Stimulated activated CD4-positive, alpha-beta T cell treated with anti-CD3 and anti-CD28 coated beads, Interleukin-12 subunit alpha, Interleukin-12 subunit beta, amount 100 ng/mL, for 4 hours (primary cell): ENCODE results near the gene HBB.

Experiments used
- DNase-seq: peaks from one replicate; pipeline ENCODE4 v3.0.0-alpha.2; 2020

HBB gene

DNA sequence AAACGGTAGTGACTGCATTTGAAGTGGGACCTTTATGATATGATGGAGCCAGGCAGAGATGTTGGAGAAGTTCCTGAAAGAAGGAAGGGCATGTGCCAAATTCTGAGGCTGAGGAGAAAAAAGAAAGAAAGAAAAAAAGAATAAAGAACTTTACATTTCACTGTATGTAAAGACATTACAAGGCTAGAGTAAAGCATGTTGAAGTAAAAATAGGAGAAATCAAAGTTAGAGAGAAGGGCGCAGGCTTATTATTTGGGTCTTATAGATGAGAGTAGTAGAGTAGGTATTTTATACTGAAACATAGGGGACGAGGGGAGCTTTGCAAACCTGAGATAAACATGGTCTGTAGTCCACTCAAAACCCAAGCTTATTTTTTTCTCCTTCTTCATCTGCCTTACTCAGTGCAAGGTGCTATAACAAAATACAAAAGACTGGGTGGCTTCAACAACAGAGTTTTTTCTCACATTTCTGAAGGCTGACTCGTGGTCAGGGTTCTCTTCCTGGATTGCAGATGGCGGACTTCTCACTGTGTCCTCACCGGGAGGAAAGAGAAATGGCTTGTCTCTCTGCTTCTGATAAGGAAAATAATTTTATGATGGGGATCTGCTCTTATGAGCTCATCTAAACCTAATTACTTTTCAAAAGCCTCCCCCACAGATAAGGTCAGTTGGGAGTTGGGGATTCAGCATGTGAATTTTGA is 20.1 kb upstream of the HBB start:
- DNase-seq: no peak

DNA sequence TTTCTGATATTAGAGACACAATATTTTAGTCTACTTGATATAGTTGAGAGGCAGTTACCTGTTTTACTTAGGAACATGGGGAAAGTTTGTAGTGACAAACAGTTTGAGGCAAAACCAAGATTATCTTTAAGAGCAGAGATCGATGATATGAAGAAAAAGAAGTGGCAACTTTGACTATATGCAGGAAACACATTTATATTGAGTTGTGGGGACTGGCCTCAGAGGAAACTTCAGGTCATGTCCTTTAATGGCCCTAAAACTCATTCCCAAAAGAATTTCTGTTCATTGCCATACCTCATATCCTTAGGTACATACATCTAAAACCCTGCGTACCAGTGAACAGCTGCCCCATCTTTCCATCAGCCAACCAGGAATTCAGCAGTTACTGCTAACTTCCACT is 18.3 kb upstream of the HBB start:
- DNase-seq: no peak

DNA sequence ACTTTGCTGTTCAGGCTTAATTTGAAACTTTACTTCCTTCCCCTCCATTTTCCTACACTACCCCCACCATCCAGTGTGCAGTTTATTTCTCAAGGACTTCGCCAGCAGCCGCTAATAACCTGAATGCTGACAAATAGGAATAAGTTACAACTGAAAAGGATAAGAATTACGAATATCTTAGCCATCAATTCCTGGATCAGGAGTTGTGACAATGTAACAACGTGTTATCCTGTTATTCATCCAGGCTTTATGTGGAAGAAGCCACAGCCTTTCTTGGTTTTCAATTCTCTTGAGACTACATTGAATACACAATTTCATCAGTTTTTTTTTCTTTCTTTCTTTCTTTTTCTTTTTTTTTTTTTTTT is 16.9 kb upstream of the HBB start:
- no peak for DNase-seq

GRCh38 chr11:5242933-5243815 is 16.3 kb upstream of the HBB start:
- no peak for DNase-seq

GRCh38 chr11:5242208-5242607 is 15.3 kb upstream of the HBB start:
- DNase-seq: no peak

GRCh38 chr11:5241458-5241857 is 14.6 kb upstream of the HBB start:
- DNase-seq: no peak

- no peak for DNase-seq
Measured at GRCh38 chr11:5240458-5240857, 13.6 kb upstream of the HBB start.

DNA sequence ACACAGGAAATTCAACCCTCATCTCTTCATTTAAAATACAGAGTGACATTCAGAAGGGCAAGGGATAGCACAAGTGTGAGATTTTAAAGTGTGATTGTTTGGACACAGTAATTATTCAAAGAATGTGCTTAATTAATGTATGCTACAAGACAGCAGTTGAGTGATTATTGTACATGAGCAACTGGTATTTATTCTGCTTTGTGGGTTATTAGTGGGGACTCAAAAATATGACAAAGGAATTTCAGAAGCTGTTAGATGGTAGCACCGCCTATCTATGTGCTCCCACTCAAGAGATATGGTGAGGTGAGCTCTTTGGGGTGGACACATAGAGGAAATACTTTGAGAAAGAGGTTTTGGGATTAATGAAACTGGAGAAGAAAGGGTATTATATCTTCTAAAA is 13.2 kb upstream of the HBB start:
- DNase-seq: no peak

GRCh38 chr11:5239046-5239445 is 12.2 kb upstream of the HBB start:
- no peak for DNase-seq

- DNase-seq: no peak
Measured at GRCh38 chr11:5238486-5238885, 11.6 kb upstream of the HBB start.

DNA sequence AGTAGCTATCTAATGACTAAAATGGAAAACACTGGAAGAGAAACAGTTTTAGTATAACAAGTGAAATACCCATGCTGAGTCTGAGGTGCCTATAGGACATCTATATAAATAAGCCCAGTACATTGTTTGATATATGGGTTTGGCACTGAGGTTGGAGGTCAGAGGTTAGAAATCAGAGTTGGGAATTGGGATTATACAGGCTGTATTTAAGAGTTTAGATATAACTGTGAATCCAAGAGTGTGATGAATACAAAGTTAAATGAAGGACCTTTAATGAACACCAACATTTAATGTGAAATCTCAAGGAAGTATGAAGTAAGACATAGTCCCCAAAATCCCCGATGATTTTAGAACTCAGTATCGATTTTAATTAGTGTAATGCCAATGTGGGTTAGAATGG is 10.5 kb upstream of the HBB start:
- DNase-seq: no peak

DNA sequence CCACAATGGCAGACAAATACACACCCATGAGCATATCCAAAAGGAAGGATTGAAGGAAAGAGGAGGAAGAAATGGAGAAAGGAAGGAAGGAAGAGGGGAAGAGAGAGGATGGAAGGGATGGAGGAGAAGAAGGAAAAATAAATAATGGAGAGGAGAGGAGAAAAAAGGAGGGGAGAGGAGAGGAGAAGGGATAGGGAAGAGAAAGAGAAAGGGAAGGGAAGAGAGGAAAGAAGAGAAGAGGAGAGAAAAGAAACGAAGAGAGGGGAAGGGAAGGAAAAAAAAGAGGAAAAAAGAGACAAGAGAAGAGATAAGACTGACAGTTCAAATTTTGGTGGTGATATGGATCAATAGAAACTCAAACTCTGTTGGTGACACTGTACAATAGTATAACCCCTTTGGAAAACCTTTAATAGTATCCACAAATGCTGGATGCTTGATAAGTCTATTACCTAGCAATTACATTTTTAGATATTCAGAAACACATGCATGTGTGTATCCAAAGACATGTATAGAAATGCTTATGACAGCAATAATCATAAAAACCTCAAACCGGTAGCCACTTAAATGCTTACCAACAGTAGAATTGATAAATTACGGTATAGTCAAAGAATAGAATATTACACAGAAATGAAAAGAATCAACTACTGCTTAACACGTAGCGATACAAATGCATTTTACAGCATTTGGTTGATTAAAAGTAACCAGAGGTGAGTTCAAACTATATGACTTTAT is 8.7 kb upstream of the HBB start:
- no peak for DNase-seq

DNA sequence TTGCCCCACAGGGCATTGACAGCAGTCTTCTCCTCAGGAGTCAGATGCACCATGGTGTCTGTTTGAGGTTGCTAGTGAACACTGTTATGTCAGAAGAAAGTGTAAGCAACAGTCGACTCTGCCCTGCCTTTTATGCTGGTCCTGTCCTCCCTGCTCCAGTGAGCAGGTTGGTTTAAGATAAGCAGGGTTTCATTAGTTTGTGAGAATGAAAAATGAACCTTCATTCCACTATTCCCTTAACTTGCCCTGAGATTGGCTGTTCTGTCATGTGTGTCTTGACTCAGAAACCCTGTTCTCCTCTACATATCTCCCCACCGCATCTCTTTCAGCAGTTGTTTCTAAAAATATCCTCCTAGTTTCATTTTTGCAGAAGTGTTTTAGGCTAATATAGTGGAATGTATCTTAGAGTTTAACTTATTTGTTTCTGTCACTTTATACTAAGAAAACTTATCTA is 7.5 kb upstream of the HBB start, which contains the start of gene HBD:
Gene HBD, minus strand, starts transcription at position 103 of the 454 bp plus-strand sequence. Its CDS starts 50 bp downstream, at position 53.
- DNase-seq: no peak

GRCh38 chr11:5233307-5233706 is 6.4 kb upstream of the HBB start:
- no peak for DNase-seq

- DNase-seq: no peak
Measured at GRCh38 chr11:5232821-5233220, 6.0 kb upstream of the HBB start.

GRCh38 chr11:5232176-5232575 is 5.3 kb upstream of the HBB start:
- DNase-seq: no peak

- no peak for DNase-seq
Measured at GRCh38 chr11:5231111-5231510, 4.2 kb upstream of the HBB start.

GRCh38 chr11:5230266-5230665 is 3.4 kb upstream of the HBB start:
- DNase-seq: no peak

GRCh38 chr11:5229796-5230195 is 2.9 kb upstream of the HBB start:
- DNase-seq: no peak

- DNase-seq: no peak
Measured at GRCh38 chr11:5229356-5229755, 2.5 kb upstream of the HBB start.

GRCh38 chr11:5228124-5228523 is 1.3 kb upstream of the HBB start:
- DNase-seq: no peak

DNA sequence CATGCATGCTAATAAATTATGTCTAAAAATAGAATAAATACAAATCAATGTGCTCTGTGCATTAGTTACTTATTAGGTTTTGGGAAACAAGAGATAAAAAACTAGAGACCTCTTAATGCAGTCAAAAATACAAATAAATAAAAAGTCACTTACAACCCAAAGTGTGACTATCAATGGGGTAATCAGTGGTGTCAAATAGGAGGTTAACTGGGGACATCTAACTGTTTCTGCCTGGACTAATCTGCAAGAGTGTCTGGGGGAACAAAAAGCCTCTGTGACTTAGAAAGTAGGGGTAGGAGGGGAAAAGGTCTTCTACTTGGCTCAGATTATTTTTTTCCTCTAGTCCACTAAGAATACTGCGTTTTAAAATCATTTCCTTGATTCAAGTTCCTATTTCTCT is 810 bp upstream of the HBB start:
- DNase-seq: no peak

DNA sequence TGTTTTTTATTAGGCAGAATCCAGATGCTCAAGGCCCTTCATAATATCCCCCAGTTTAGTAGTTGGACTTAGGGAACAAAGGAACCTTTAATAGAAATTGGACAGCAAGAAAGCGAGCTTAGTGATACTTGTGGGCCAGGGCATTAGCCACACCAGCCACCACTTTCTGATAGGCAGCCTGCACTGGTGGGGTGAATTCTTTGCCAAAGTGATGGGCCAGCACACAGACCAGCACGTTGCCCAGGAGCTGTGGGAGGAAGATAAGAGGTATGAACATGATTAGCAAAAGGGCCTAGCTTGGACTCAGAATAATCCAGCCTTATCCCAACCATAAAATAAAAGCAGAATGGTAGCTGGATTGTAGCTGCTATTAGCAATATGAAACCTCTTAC is 1.4 kb downstream of the HBB start:
- DNase-seq: no peak
